AG09309 (cell line): ENCODE results near the gene GLIPR1.
"Not testable (repeated sequence)": the region's sequence is repeated elsewhere in the genome, so short reads cannot be mapped to it uniquely, and the experiment has no call there.

Source experiments
- DNase-seq: peaks from one replicate; pipeline ENCODE4 v3.0.0-alpha.2; 2010; ENCODE audit warnings: low read depth
- H3K4me3 ChIP-seq: 2 replicates; pipeline ENCODE4 v1.5.1; 2011; ENCODE audit warnings: mild to moderate bottlenecking, low read depth, low read length, moderate library complexity; ENCODE audit not compliant: control insufficient read depth
- CTCF ChIP-seq: IDR thresholded peaks from 2 replicates; pipeline ENCODE4 v1.5.1; 2011; ENCODE audit warnings: mild to moderate bottlenecking, low read depth, low read length, inconsistent platforms; ENCODE audit not compliant: insufficient read depth, control insufficient read depth; ENCODE audit errors: missing control alignments

GLIPR1 gene

GRCh38 chr12:75443709-75444108 lies 36.8 kb upstream of the GLIPR1 start:
- no peak overlapping the region for H3K4me3 ChIP-seq
- TF ChIP-seq CTCF = no peak

GRCh38 chr12:75444429-75445136 lies 36.0 kb upstream of the GLIPR1 start:
- DNase-seq = no peak

More at GRCh38 chr12:75443709-75444108, 36.8 kb upstream of the GLIPR1 start:
- no peak for DNase-seq

GRCh38 chr12:75445137-75445507 lies 35.4 kb upstream of the GLIPR1 start:
- H3K4me3 ChIP-seq, DNase-seq: not testable (repeated sequence)

More at GRCh38 chr12:75444429-75445136, 36.0 kb upstream of the GLIPR1 start:
- TF ChIP-seq CTCF = no peak
- H3K4me3 ChIP-seq = no peak overlapping the region

GRCh38 chr12:75446857-75447256 lies 33.7 kb upstream of the GLIPR1 start:
- TF ChIP-seq CTCF = no peak
- H3K4me3 ChIP-seq = no peak overlapping the region
- peak; percentile 46 for DNase-seq

- TF ChIP-seq CTCF = no peak
- H3K4me3 ChIP-seq = no peak overlapping the region
- no peak for DNase-seq
These were observed 32.7 kb upstream of the GLIPR1 start for GRCh38 chr12:75447691-75448393.

GRCh38 chr12:75452675-75453330 lies 27.8 kb upstream of the GLIPR1 start:
- peak; percentile 25 for DNase-seq
- H3K4me3 ChIP-seq = no peak overlapping the region
- TF ChIP-seq CTCF = no peak

GRCh38 chr12:75455839-75456238 lies 24.7 kb upstream of the GLIPR1 start:
- H3K4me3 ChIP-seq = no peak overlapping the region
- no peak for TF ChIP-seq CTCF
- no peak for DNase-seq
